Natural killer cell treated with Interleukin-12 subunit alpha and Interleukin-12 subunit beta and Interleukin-15 and Interleukin-18, amount 100 ng/mL, for 72 hours (primary cell): Measurements from ENCODE around the gene GPC6. TPM values are rescaled to one million over a fixed set of nuclear protein-coding genes. Genes with fewer than 3 reads are reported as not detected.

Source experiments
- ATAC-seq, 2 donors: fragments of 150-1000 bp; cut with Tn5 transposase in 1 of 2; sonication (Bioruptor Pico), chemical (Tn5 transposase) in 1 of 2; 2 replicates each; pipeline ENCODE4 v1.10.0; 2021
- DNase-seq: peaks from one replicate; pipeline ENCODE4 v3.0.0; 2022; ENCODE audit warnings: low spot score
- H3K27ac Mint-ChIP-seq, 2 donors: 1 replicate in 1 of 2; 2 replicates in 1 of 2; pipeline ENCODE4 v1.8.0; 2022; ENCODE audit warnings: mixed read lengths in 2 of 2, mild to moderate bottlenecking in 1 of 2, moderate library complexity in 1 of 2
- H3K27me3 Mint-ChIP-seq, 2 donors: 1 replicate in 1 of 2; 2 replicates in 1 of 2; pipeline ENCODE4 v1.8.0; 2022; ENCODE audit warnings: mixed read lengths in 2 of 2
- H3K36me3 Mint-ChIP-seq: one replicate; pipeline ENCODE4 v1.8.0; 2022; ENCODE audit warnings: mixed read lengths
- H3K4me1 Mint-ChIP-seq, 2 donors: 1 replicate in 1 of 2; 2 replicates in 1 of 2; pipeline ENCODE4 v1.8.0; 2022; ENCODE audit warnings: low read depth in 2 of 2, mixed read lengths in 2 of 2, mild to moderate bottlenecking in 1 of 2
- H3K4me3 Mint-ChIP-seq: one replicate; pipeline ENCODE4 v1.8.0; 2022; ENCODE audit warnings: mixed read lengths
- H3K9me3 Mint-ChIP-seq: 2 replicates; pipeline ENCODE4 v1.8.0; 2022; ENCODE audit warnings: mixed read lengths
- total RNA-seq, 2 donors: library from RNA; stranded (reverse); gene quantifications; one replicate each; pipeline ENCODE4 v1.2.3, GENCODE V29; 2022

GPC6 gene
- total RNA-seq, 2 donors from 2014 or later = not detected

- H3K27ac Mint-ChIP-seq = no peak overlapping the region
Observed at GRCh38 chr13:94233837-94234236, 1007.2 kb downstream of the GPC6 start.

GRCh38 chr13:94234738-94235137, 1008.1 kb downstream of the GPC6 start:
- DNase-seq = no peak
- peaks cover 26 to 30% of the 10 kb centered on the region in 2 donors for H3K4me1 Mint-ChIP-seq
- no peaks in the 10 kb centered on the region for H3K36me3 Mint-ChIP-seq
- ATAC-seq = no peak
- no peak overlapping the region for H3K4me3 Mint-ChIP-seq
- H3K27ac Mint-ChIP-seq = no peak overlapping the region
- H3K9me3 Mint-ChIP-seq = no peaks in the 10 kb centered on the region
- peaks cover 3 to 10% of the 10 kb centered on the region in 2 donors for H3K27me3 Mint-ChIP-seq

More at GRCh38 chr13:94233837-94234236, 1007.2 kb downstream of the GPC6 start:
- H3K4me3 Mint-ChIP-seq = no peak overlapping the region
- peaks cover 22 to 26% of the 10 kb centered on the region in 2 donors for H3K4me1 Mint-ChIP-seq
- H3K36me3 Mint-ChIP-seq = no peaks in the 10 kb centered on the region
- ATAC-seq (no peak), DNase-seq (no peak)
- H3K27me3 Mint-ChIP-seq = peaks cover 3 to 10% of the 10 kb centered on the region in 2 donors
- H3K9me3 Mint-ChIP-seq = no peaks in the 10 kb centered on the region

GRCh38 chr13:94236132-94236531, 1009.5 kb downstream of the GPC6 start:
- H3K27me3 Mint-ChIP-seq = peaks cover 3 to 10% of the 10 kb centered on the region in 2 donors
- H3K27ac Mint-ChIP-seq = no peak overlapping the region

GRCh38 chr13:94236872-94237271, 1010.3 kb downstream of the GPC6 start:
- peaks cover 26 to 30% of the 10 kb centered on the region in 2 donors for H3K4me1 Mint-ChIP-seq
- no peaks in the 10 kb centered on the region for H3K36me3 Mint-ChIP-seq
- ATAC-seq = no peak
- peaks cover 3 to 10% of the 10 kb centered on the region in 2 donors for H3K27me3 Mint-ChIP-seq
- no peaks in the 10 kb centered on the region for H3K9me3 Mint-ChIP-seq
- DNase-seq = no peak
- H3K27ac Mint-ChIP-seq = no peak overlapping the region
- H3K4me3 Mint-ChIP-seq = no peak overlapping the region

More at GRCh38 chr13:94236132-94236531, 1009.5 kb downstream of the GPC6 start:
- DNase-seq (no peak), ATAC-seq (no peak)
- H3K4me1 Mint-ChIP-seq = peaks cover 26 to 30% of the 10 kb centered on the region in 2 donors
- no peaks in the 10 kb centered on the region for H3K36me3 Mint-ChIP-seq
- H3K4me3 Mint-ChIP-seq = no peak overlapping the region
- H3K9me3 Mint-ChIP-seq = no peaks in the 10 kb centered on the region

GRCh38 chr13:94239135-94239534, 1012.5 kb downstream of the GPC6 start:
- H3K27me3 Mint-ChIP-seq = peaks cover 5 to 10% of the 10 kb centered on the region in 2 donors
- H3K27ac Mint-ChIP-seq = no peak overlapping the region
- H3K4me1 Mint-ChIP-seq = peaks cover 26 to 30% of the 10 kb centered on the region in 2 donors
- ATAC-seq (peak in 1 of 2 donors; percentile 53), DNase-seq (no peak)
- H3K4me3 Mint-ChIP-seq = no peak overlapping the region
- no peaks in the 10 kb centered on the region for H3K9me3 Mint-ChIP-seq
- no peaks in the 10 kb centered on the region for H3K36me3 Mint-ChIP-seq

GRCh38 chr13:94242554-94242953, 1015.9 kb downstream of the GPC6 start:
- no peak for DNase-seq
- no peaks in the 10 kb centered on the region for H3K9me3 Mint-ChIP-seq
- no peak overlapping the region for H3K4me3 Mint-ChIP-seq
- H3K36me3 Mint-ChIP-seq = peaks cover 6% of the 10 kb centered on the region
- peaks cover 12 to 15% of the 10 kb centered on the region in 2 donors for H3K4me1 Mint-ChIP-seq
- no peak for ATAC-seq
- no peak overlapping the region for H3K27ac Mint-ChIP-seq
- H3K27me3 Mint-ChIP-seq = peaks cover 5 to 6% of the 10 kb centered on the region in 2 donors

GRCh38 chr13:94243551-94243950, 1016.9 kb downstream of the GPC6 start:
- H3K4me3 Mint-ChIP-seq = no peak overlapping the region
- peaks cover 6% of the 10 kb centered on the region for H3K36me3 Mint-ChIP-seq
- DNase-seq = no peak
- no peak for ATAC-seq
- no peak overlapping the region for H3K27ac Mint-ChIP-seq
- H3K9me3 Mint-ChIP-seq = no peaks in the 10 kb centered on the region
- peaks cover 0 to 3% of the 10 kb centered on the region in 2 donors for H3K27me3 Mint-ChIP-seq
- peaks cover 6 to 8% of the 10 kb centered on the region in 2 donors for H3K4me1 Mint-ChIP-seq

GRCh38 chr13:94246495-94246894, 1019.9 kb downstream of the GPC6 start:
- DNase-seq (no peak), ATAC-seq (no peak)
- H3K27ac Mint-ChIP-seq = no peak overlapping the region
- H3K9me3 Mint-ChIP-seq = no peaks in the 10 kb centered on the region
- H3K36me3 Mint-ChIP-seq = peaks cover 6% of the 10 kb centered on the region
- no peak overlapping the region for H3K4me3 Mint-ChIP-seq
- H3K4me1 Mint-ChIP-seq = no peaks in the 10 kb centered on the region
- H3K27me3 Mint-ChIP-seq = peaks cover 3 to 10% of the 10 kb centered on the region in 2 donors

GRCh38 chr13:94247890-94248289, 1021.3 kb downstream of the GPC6 start:
- peaks cover 3 to 10% of the 10 kb centered on the region in 2 donors for H3K27me3 Mint-ChIP-seq
- no peaks in the 10 kb centered on the region for H3K9me3 Mint-ChIP-seq
- ATAC-seq (no peak), DNase-seq (no peak)
- H3K27ac Mint-ChIP-seq = no peak overlapping the region
- H3K4me3 Mint-ChIP-seq = no peak overlapping the region
- H3K36me3 Mint-ChIP-seq = peaks cover 6% of the 10 kb centered on the region
- no peaks in the 10 kb centered on the region for H3K4me1 Mint-ChIP-seq

GRCh38 chr13:94248454-94249228, 1022.0 kb downstream of the GPC6 start:
- DNase-seq (no peak), ATAC-seq (no peak)
- no peaks in the 10 kb centered on the region for H3K9me3 Mint-ChIP-seq
- no peaks in the 10 kb centered on the region for H3K4me1 Mint-ChIP-seq
- H3K36me3 Mint-ChIP-seq = peaks cover 6% of the 10 kb centered on the region
- H3K4me3 Mint-ChIP-seq = no peak overlapping the region
- no peak overlapping the region for H3K27ac Mint-ChIP-seq
- H3K27me3 Mint-ChIP-seq = peaks cover 3 to 10% of the 10 kb centered on the region in 2 donors

GRCh38 chr13:94249512-94249911, 1022.9 kb downstream of the GPC6 start:
- DNase-seq (no peak), ATAC-seq (no peak)
- H3K27ac Mint-ChIP-seq = no peak overlapping the region
- no peak overlapping the region for H3K4me3 Mint-ChIP-seq
- peaks cover 0 to 10% of the 10 kb centered on the region in 2 donors for H3K27me3 Mint-ChIP-seq
- H3K4me1 Mint-ChIP-seq = no peaks in the 10 kb centered on the region
- peaks cover 6% of the 10 kb centered on the region for H3K36me3 Mint-ChIP-seq
- no peaks in the 10 kb centered on the region for H3K9me3 Mint-ChIP-seq

GRCh38 chr13:94251831-94252608, 1025.4 kb downstream of the GPC6 start:
- Mint-ChIP-seq H3K27me3 (peaks cover 0 to 10% of the 10 kb centered on the region in 2 donors), H3K36me3 (peaks cover 5% of the 10 kb centered on the region)
- ATAC-seq = no peak

GRCh38 chr13:94254737-94255136, 1028.1 kb downstream of the GPC6 start:
- no peaks in the 10 kb centered on the region for H3K4me1 Mint-ChIP-seq
- no peak overlapping the region for H3K27ac Mint-ChIP-seq
- no peak overlapping the region for H3K4me3 Mint-ChIP-seq
- H3K36me3 Mint-ChIP-seq = no peaks in the 10 kb centered on the region
- no peak for DNase-seq
- no peaks in the 10 kb centered on the region for H3K9me3 Mint-ChIP-seq
- no peak for ATAC-seq
- H3K27me3 Mint-ChIP-seq = peaks cover 0 to 10% of the 10 kb centered on the region in 2 donors

More at GRCh38 chr13:94251831-94252608, 1025.4 kb downstream of the GPC6 start:
- Mint-ChIP-seq H3K4me3 (no peak overlapping the region), H3K4me1 (no peaks in the 10 kb centered on the region), H3K27ac (no peak overlapping the region), H3K9me3 (no peaks in the 10 kb centered on the region)
- DNase-seq = no peak

GRCh38 chr13:94256721-94257120, 1030.1 kb downstream of the GPC6 start:
- Mint-ChIP-seq H3K27ac (no peak overlapping the region), H3K4me1 (no peaks in the 10 kb centered on the region), H3K9me3 (no peaks in the 10 kb centered on the region), H3K27me3 (no peaks in the 10 kb centered on the region), H3K4me3 (no peak overlapping the region), H3K36me3 (no peaks in the 10 kb centered on the region)
- no peak for DNase-seq
- no peak for ATAC-seq
